Retina (tissue), 1 donor: ENCODE data around the gene MEIS1.

ENCODE experiments used
- DNase-seq: peaks from one replicate; pipeline ENCODE4 v3.0.0-alpha.2; 2016

Gene MEIS1

DNA sequence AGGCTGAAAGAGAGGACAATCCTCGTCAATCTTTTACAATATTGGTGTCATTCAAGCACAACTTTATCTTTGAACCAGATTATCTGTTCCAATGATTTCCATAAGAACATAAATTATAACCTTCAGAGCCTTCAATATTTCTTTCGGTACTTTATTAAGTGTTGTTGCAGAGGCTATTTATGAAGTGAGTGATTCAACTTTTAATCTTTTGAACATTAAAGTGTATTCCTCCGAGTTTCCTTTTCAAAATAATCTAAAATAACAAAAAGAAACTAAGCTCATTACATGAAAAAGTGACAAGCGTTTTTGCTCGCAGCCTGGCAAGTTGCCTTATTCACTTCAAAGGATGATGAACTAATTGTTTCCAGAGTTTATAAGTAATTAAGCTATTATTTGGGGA is 149.0 kb downstream of the MEIS1 start:
- no peak for DNase-seq

DNA sequence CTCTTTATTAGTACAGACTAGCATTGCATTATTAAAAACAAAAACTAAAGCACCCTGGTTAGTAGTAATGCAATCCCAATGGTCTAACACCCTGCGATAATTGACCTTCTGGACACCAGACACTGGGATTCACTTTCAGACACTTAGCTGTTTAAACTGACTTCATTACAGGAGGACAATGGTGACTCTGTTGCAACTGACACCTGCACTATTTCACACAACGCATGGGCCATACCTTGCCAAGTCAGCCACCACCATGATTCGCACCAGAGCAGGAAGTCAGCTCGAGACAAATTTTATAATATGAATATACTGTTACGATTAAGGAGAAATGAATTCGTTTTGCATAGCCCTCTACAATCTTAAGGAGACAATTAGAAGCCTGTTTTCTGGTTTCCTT is 150.7 kb downstream of the MEIS1 start:
- no peak for DNase-seq

DNA sequence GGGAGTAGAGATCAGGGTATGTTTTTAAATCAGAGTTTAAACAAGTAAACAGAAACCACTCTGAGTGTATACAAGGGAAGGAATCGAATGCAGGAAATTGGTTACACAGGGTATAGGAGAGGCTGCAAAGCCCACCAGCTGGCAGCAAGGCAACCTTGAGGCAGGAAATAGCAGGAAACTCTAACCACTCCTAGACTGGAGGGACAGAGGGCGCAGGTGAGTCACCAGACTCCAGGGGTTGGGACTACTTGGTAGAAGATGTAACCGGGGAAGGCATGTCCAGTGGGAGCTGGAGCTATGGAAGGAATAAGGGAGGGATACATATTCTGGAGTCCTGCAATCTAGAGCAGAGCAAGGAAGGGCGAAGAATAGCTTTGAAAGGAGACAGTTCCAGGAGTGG is 152.3 kb downstream of the MEIS1 start:
- no peak for DNase-seq

DNA sequence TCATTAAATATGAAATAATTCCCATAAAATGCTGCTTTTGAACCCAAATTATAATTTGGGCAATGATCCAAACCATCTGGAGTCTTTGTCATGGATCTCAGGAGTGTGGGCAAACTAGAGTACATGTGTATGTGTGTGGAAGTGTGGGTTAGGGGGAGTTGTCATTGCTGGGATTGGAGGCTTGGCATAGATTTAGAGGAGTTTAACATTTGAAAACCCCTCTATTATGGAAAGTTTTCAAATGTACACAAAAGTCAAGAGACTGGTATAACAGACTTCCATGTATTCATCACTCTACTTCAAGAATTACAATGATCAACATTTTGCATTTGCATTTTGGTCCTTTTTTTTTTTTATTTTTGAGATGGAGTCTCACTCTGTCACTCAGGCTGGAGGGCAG is 159.1 kb downstream of the MEIS1 start:
- DNase-seq: no peak

DNA sequence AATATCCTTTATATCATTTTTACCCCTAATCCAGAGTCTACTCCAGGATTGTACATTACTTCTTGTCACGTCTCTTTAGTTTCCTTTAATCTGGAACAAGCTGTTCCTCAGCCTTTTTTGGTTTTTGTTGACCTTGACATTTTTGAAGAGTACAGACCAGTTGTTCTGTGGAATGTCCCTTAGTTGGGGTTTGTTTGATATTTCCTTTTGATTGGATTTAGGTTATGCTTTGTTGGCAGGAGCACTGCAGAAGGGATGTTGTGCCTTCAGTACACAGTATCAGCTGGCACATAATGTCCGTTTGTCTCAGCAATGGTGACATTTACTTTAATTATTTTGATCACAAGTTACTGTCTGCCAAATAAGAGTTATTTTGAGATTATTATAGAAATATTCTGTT is 160.6 kb downstream of the MEIS1 start:
- no peak for DNase-seq

DNA sequence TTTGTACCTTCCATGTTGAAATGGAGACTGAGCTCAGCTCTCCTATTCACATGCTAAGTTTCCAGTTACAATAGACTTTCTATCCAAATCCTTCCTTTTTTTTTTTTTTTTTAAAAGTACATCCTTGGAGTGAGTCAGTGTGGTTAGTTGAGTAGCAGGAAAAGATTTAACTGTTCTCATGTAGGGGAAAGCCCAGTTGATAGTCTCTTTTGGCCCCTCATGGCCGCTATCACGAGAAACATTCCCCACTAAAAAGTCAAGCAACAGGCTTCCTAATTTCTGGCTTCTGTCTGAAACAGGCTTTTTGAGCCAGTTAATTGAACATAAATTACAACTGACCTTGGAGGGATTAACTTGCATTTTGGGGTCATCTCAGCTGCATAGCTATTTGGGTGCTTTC is 161.3 kb downstream of the MEIS1 start:
- no peak for DNase-seq

DNA sequence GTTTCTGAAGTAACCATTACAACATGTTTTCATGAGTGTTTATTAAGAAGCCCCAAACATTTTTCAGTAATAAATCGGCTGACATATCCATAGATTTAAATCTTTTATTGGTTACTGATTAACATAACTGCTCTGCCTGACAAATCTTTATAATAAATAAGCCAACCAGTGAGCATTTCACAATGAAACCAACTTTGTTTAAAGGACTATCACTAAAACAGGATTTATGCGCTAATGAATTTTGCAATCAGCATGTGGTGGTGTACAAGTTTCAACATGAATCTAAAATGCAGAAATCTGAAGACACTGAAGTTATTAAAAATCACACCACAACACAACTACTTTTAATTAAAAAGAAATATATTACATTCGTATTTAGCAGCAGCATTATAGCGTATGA is 166.7 kb downstream of the MEIS1 start:
- DNase-seq: no peak

DNA sequence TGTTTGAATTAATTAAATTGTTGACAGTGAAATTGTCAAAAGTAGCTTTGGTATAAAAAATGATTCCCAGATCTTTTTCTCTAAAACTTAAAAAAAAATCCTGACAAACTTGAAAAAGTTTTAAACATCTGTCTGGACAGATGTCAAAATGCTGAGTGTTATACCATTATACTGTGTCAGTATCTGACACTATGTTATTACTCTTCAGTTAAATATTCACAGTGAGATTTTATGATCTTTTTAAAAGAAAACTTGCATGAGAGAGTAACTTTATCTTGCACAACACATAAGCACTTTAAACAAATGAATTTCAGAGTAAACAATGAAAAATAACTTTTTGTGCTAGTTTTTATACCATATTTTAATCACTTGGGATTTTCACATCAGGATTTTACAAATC is 167.4 kb downstream of the MEIS1 start:
- no peak for DNase-seq

DNA sequence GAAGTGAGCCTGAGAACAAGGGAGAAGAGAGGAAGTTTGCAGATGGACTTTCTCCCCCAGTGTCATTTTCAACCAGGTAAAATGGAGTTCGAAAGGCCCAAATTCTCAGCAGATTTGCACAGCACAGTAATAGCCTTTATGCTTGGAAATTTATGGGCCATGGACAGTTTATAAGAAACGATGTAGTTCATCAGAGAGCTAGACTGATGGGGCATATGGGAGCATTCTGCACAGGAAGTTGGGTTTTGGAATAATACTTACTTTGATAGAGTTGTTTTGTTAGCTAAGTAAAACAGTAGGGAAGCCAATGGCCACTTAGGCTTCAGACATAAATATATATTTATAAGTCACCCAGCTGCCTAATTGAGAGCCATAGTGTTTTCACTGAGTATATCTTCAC is 169.4 kb downstream of the MEIS1 start:
- DNase-seq: no peak

DNA sequence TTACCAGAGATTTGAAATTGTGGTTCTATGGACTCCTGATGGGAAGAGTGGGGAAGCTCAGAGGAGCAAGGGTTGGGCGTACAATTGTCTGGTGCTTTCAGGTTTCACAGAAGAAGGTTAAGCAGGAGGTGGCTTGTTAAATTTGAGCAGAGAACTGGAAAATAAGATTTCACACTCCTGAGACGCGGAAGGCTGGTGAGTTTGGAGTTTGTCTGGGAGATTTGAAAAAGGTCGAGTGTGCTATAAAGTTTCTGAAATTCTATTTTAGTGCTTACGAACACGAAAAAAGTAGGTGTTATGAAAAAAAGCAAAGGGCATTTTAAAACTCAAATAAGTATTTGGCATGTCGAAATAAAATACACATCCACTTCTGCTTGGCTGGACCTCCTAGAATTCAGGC is 170.1 kb downstream of the MEIS1 start:
- DNase-seq: peak; percentile 66

DNA sequence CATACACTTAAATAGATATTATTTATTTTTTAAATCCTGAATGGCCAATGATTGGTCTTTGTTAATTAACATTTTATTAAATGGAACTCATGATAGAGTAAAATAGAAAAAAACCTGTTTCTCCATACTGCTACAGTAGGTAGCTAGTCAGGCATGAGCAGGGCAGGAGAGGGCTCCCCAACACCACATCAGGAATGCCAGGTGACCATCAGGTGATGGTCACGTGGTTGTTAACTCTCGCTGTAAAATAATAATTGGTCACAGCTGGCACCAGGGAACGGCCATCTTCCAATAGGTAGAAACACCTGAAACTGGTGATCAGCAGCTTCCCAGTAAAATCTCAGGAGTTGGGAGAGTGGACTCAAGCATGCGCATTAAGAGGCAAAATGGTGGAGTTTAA is 172.2 kb downstream of the MEIS1 start:
- DNase-seq: no peak
